Left renal cortex interstitium (tissue), 4 donors: Measurements from ENCODE around the gene SGF29. TPM values are rescaled to one million over a fixed set of nuclear protein-coding genes. Genes with fewer than 3 reads are reported as not detected.
"Not testable (repeated sequence)": the region's sequence is repeated elsewhere in the genome, so short reads cannot be mapped to it uniquely, and the experiment has no call there.

Experiments
- DNase-seq, 4 donors: peaks; one replicate each; pipeline ENCODE4 v3.0.0-alpha.2; 2013; ENCODE audit warnings: low read depth in 4 of 4, low spot score in 2 of 4, missing footprints in 1 of 4
- polyA plus RNA-seq, 4 donors: library from polyadenylated mRNA; unstranded; fragments of 120-200 nt; gene quantifications; one replicate each; pipeline ENCODE4 v1.2.1, GENCODE V29; 2013; ENCODE audit not compliant: insufficient read length in 4 of 4

The SGF29 gene
- polyA plus RNA-seq, 4 donors, result 20.5 to 24.5 (median 22.0) TPM

GRCh38 chr16:28561557-28562187 is 8.0 kb downstream of the SGF29 start:
- DNase-seq, result no peak

GRCh38 chr16:28562199-28562598 is 8.5 kb downstream of the SGF29 start:
- no peak for DNase-seq

GRCh38 chr16:28563218-28563617 is 9.5 kb downstream of the SGF29 start:
- no peak for DNase-seq

GRCh38 chr16:28566233-28566925 is 12.7 kb downstream of the SGF29 start:
- not testable (repeated sequence) for DNase-seq

GRCh38 chr16:28567292-28567691 is 13.6 kb downstream of the SGF29 start:
- no peak for DNase-seq

- DNase-seq, result no peak
Observed at GRCh38 chr16:28569021-28569420, 15.3 kb downstream of the SGF29 start.

GRCh38 chr16:28569968-28570752 is 16.4 kb downstream of the SGF29 start:
- no peak for DNase-seq

- peak; percentile 41 to 70 (median 56) for DNase-seq
Observed at GRCh38 chr16:28572696-28573510, 19.2 kb downstream of the SGF29 start.

- no peak for DNase-seq
Observed at GRCh38 chr16:28573738-28574718, 20.3 kb downstream of the SGF29 start.

- no peak for DNase-seq
Observed at GRCh38 chr16:28574925-28575324, 21.2 kb downstream of the SGF29 start.

- no peak for DNase-seq
Observed at GRCh38 chr16:28575446-28576109, 21.9 kb downstream of the SGF29 start.

GRCh38 chr16:28580726-28581315 is 27.1 kb downstream of the SGF29 start:
- no peak for DNase-seq

GRCh38 chr16:28585674-28586073 is 32.0 kb downstream of the SGF29 start:
- no peak for DNase-seq

- DNase-seq, result no peak
Observed at GRCh38 chr16:28586466-28586865, 32.7 kb downstream of the SGF29 start.

- no peak for DNase-seq
Observed at GRCh38 chr16:28587386-28587785, 33.7 kb downstream of the SGF29 start.

GRCh38 chr16:28589069-28589468 is 35.3 kb downstream of the SGF29 start:
- DNase-seq, result no peak

GRCh38 chr16:28589930-28590329 is 36.2 kb downstream of the SGF29 start:
- no peak for DNase-seq
